Measurements from ENCODE around the gene OFD1.

OFD1 gene, protein sequence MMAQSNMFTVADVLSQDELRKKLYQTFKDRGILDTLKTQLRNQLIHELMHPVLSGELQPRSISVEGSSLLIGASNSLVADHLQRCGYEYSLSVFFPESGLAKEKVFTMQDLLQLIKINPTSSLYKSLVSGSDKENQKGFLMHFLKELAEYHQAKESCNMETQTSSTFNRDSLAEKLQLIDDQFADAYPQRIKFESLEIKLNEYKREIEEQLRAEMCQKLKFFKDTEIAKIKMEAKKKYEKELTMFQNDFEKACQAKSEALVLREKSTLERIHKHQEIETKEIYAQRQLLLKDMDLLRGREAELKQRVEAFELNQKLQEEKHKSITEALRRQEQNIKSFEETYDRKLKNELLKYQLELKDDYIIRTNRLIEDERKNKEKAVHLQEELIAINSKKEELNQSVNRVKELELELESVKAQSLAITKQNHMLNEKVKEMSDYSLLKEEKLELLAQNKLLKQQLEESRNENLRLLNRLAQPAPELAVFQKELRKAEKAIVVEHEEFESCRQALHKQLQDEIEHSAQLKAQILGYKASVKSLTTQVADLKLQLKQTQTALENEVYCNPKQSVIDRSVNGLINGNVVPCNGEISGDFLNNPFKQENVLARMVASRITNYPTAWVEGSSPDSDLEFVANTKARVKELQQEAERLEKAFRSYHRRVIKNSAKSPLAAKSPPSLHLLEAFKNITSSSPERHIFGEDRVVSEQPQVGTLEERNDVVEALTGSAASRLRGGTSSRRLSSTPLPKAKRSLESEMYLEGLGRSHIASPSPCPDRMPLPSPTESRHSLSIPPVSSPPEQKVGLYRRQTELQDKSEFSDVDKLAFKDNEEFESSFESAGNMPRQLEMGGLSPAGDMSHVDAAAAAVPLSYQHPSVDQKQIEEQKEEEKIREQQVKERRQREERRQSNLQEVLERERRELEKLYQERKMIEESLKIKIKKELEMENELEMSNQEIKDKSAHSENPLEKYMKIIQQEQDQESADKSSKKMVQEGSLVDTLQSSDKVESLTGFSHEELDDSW

GRCh38 chrX:13734278-13735172 lies at the start of gene OFD1, which contains the start of gene TRAPPC2:
OFD1 (plus strand) TSS chrX:13734748; CDS start chrX:13735072, 324 bp downstream.
TRAPPC2 (minus strand) TSS chrX:13734620; CDS start chrX:13719963, 14,657 bp downstream.
- TF ChIP-seq SUZ12 (IDR thresholded peaks at IDR 0.05; ENCODE audit: extremely low read depth, insufficient read depth, insufficient read length) (no peak), ZNF274 (IDR thresholded peaks at IDR 0.05; ENCODE audit: low read depth, low read length) (no peak), YY1 (IDR thresholded peaks at IDR 0.05; ENCODE audit: insufficient read depth, insufficient read length) (no peak)
- DNase-seq (ENCODE audit: low read depth, low spot score), result peak; percentile 93
- Histone ChIP-seq H3K4me1 (ENCODE audit: insufficient read depth, insufficient read length) (no peaks in the 10 kb centered on the region), H3K9ac (ENCODE audit: insufficient read length, low read depth) (peak within 1 kb of the TSS; percentile 92), H3K9me3 (ENCODE audit: insufficient read depth, low read length) (no peaks in the 10 kb centered on the region), H3K27me3 (ENCODE audit: insufficient read depth, insufficient read length) (no peaks in the 10 kb centered on the region), H3K4me3 (ENCODE audit: insufficient read length, low read depth) (peak within 1 kb of the TSS; percentile 80), H3K36me3 (ENCODE audit: insufficient read depth, insufficient read length, low read length) (peaks cover 48% of the 10 kb centered on the region)

DNA sequence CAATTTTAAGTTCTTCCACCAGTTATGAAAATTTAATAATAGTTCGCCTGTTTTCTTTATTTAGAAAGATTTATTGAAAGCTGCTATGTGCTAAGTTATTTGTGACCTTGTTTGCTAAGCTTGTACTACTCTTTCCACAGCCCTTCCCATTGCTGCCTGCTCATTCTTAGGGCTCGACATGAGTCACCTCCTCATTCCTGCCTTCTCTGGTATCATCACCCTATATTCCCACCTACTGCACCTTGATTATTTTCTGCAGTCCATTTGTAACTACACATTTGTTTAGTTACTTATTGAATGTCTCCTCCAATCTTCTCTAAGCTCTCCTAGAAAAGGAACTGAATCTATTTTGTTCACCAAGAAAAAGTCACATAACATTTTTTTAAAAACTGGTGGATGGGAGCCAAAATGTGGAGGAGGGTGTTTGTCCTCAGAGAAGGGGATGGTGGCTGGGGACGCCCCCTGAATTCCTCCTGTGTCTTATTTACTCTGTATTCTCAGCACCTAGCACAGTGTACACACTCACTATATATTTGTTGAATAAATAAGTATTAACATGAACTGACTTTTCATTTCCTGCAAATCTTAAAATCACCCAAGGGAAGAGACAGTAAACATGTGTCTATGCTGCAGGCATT lies 49.3 kb upstream of the OFD1 start:
- Histone ChIP-seq H3K9me3 (ENCODE audit: insufficient read depth, low read length) (no peaks in the 10 kb centered on the region), H3K4me1 (ENCODE audit: insufficient read depth, insufficient read length) (no peaks in the 10 kb centered on the region), H3K9ac (ENCODE audit: insufficient read length, low read depth) (no peak overlapping the region), H3K36me3 (ENCODE audit: insufficient read depth, insufficient read length, low read length) (no peaks in the 10 kb centered on the region), H3K4me3 (ENCODE audit: insufficient read length, low read depth) (no peak overlapping the region), H3K27me3 (ENCODE audit: insufficient read depth, insufficient read length) (peaks cover 18% of the 10 kb centered on the region)
- DNase-seq (ENCODE audit: low read depth, low spot score), result no peak
- TF ChIP-seq YY1 (IDR thresholded peaks at IDR 0.05; ENCODE audit: insufficient read depth, insufficient read length), result no peak
- no peak for TF ChIP-seq SUZ12 (IDR thresholded peaks at IDR 0.05; ENCODE audit: extremely low read depth, insufficient read depth, insufficient read length)
- TF ChIP-seq ZNF274 (IDR thresholded peaks at IDR 0.05; ENCODE audit: low read depth, low read length), result no peak

DNA sequence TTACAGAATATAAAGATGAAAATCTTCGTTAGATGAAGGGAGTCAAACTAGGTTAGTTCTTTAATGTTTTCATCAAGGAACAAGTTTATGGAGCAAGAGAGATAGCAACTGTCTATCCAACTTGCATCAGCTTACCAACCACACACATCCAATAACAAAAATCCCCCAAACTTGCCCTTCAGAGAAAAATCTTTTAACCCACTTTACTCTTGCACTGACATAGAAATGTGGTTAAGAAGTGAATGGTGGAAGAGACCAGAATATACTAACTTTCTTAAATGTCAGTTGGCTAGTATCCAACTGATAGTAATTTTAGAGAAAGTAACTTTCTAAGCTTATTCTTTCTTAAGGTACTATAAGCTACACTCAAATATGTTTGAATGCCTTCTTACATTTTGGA lies 47.3 kb upstream of the OFD1 start:
- TF ChIP-seq ZNF274 (IDR thresholded peaks at IDR 0.05; ENCODE audit: low read depth, low read length) (no peak), YY1 (IDR thresholded peaks at IDR 0.05; ENCODE audit: insufficient read depth, insufficient read length) (no peak), SUZ12 (IDR thresholded peaks at IDR 0.05; ENCODE audit: extremely low read depth, insufficient read depth, insufficient read length) (no peak)
- no peak for DNase-seq (ENCODE audit: low read depth, low spot score)
- H3K4me3 ChIP-seq (ENCODE audit: insufficient read length, low read depth), result no peak overlapping the region
- H3K4me1 ChIP-seq (ENCODE audit: insufficient read depth, insufficient read length), result no peaks in the 10 kb centered on the region
- peaks cover 7% of the 10 kb centered on the region for H3K36me3 ChIP-seq (ENCODE audit: insufficient read depth, insufficient read length, low read length)
- peaks cover 18% of the 10 kb centered on the region for H3K27me3 ChIP-seq (ENCODE audit: insufficient read depth, insufficient read length)
- no peak overlapping the region for H3K9ac ChIP-seq (ENCODE audit: insufficient read length, low read depth)
- H3K9me3 ChIP-seq (ENCODE audit: insufficient read depth, low read length), result no peaks in the 10 kb centered on the region

- peak overlapping the region; percentile 27 for H3K4me3 ChIP-seq (ENCODE audit: insufficient read length, low read depth)
- no peak overlapping the region for H3K9ac ChIP-seq (ENCODE audit: insufficient read length, low read depth)
- no peak for DNase-seq (ENCODE audit: low read depth, low spot score)
- peaks cover 18% of the 10 kb centered on the region for H3K27me3 ChIP-seq (ENCODE audit: insufficient read depth, insufficient read length)
- peaks cover 11% of the 10 kb centered on the region for H3K36me3 ChIP-seq (ENCODE audit: insufficient read depth, insufficient read length, low read length)
- no peaks in the 10 kb centered on the region for H3K9me3 ChIP-seq (ENCODE audit: insufficient read depth, low read length)
- no peaks in the 10 kb centered on the region for H3K4me1 ChIP-seq (ENCODE audit: insufficient read depth, insufficient read length)
- TF ChIP-seq YY1 (IDR thresholded peaks at IDR 0.05; ENCODE audit: insufficient read depth, insufficient read length) (no peak), ZNF274 (IDR thresholded peaks at IDR 0.05; ENCODE audit: low read depth, low read length) (no peak), SUZ12 (IDR thresholded peaks at IDR 0.05; ENCODE audit: extremely low read depth, insufficient read depth, insufficient read length) (no peak)
Measured at GRCh38 chrX:13688384-13688957, 46.1 kb upstream of the OFD1 start.

DNA sequence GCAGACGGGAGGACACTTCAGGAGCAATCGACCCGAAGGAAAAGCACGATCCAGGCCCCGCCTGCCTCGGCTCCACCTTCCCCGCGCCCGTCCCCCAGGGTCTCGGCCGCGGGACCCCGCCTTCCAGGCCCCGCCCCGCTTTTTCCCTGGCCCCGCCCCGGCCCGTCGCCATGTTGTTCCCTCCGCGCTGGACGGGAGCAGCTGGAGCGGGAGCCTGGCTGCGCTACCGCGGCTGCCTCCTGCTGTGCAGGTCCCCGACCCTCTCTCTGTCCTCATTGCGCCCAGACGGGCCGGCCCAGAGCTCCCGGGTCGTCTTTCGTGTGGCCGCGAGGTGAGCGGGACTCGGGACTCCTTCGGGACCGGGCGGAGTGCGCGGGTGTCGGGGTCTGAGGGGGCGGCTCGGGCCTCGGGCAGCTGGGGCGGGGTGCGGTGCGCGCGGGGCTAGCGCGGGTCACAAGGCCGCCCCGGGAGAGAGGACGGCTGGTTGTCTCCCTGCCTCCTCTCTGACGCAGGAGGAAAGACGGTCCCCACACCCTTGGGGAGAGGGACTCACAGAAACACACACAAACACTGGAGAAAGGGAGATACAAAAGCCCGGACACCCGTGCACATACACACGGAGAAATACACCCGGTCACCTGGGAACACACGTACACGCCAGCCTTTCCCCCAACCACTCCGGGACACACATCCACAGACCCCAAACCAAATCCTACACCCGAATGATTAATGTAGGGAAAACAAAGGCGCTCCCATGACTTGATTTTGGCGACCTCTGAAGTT lies 45.4 kb upstream of the OFD1 start, which contains the start of gene RAB9A:
Gene RAB9A (plus strand): TSS at position 171 of the 783 bp plus-strand sequence. CDS start 19,619 bp downstream, outside the sequence.
- Histone ChIP-seq H3K9me3 (ENCODE audit: insufficient read depth, low read length) (no peaks in the 10 kb centered on the region), H3K36me3 (ENCODE audit: insufficient read depth, insufficient read length, low read length) (peaks cover 11% of the 10 kb centered on the region), H3K4me1 (ENCODE audit: insufficient read depth, insufficient read length) (peaks cover 2% of the 10 kb centered on the region), H3K27me3 (ENCODE audit: insufficient read depth, insufficient read length) (peaks cover 18% of the 10 kb centered on the region), H3K9ac (ENCODE audit: insufficient read length, low read depth) (peak within 1 kb of the TSS; percentile 90), H3K4me3 (ENCODE audit: insufficient read length, low read depth) (peak within 1 kb of the TSS; percentile 89)
- peak; percentile 44 for TF ChIP-seq YY1 (IDR thresholded peaks at IDR 0.05; ENCODE audit: insufficient read depth, insufficient read length)
- no peak for TF ChIP-seq SUZ12 (IDR thresholded peaks at IDR 0.05; ENCODE audit: extremely low read depth, insufficient read depth, insufficient read length)
- peak; percentile 61 for DNase-seq (ENCODE audit: low read depth, low spot score)
